Measurements from ENCODE around the gene SMPD2.

SMPD2 gene

DNA sequence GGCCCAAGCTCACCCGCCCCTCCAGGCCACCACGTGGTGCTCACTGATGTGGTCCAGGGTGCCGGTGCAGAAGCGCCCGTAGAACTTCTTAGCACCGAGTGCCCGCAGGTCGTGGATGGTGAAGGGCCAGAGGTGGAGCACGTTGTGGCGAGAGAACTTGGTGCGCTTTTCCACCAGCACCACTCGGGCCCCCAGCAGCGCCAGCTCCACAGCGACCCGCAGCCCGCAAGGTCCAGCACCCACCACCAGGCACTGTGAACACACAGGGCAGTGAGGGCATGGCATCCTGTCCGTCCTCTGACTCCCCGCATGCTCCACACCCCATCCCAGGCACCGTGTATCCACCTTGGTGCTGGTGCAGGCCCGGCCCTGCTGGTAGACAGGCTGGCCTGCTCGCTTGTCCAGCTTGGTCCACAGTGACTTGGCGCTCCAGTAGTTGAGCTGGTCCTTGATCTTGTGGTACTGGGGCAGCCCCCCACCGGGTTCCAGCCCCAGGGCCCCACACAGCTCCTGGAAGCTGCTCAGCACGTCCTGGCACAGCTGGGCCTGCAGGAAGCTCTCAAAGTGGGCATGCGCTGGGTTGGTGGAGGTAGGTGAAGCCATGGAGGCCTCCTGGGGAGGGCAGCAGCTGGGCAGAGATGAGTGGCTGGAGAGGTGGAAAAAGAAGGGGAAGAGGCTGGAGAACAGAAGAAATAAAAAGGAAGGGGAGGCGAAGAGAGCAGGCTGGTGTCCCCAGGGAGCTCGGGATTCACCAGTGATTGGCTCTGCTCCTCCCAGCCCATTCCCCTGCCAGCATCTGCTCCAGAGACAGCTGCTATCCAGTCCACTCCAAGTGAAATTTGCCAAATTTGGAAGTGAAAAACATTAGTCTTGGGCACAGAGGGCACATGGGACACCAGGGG lies 13.3 kb downstream of the SMPD2 start:
- peak overlapping the region; percentile 95 for H3K4me3 ChIP-seq (ENCODE audit: control insufficient read depth, low read depth, low read length)
- DNase-seq (ENCODE audit: low read depth): no peak
- TF ChIP-seq CTCF (IDR thresholded peaks at IDR 0.05; ENCODE audit: control insufficient read depth, insufficient read depth, low read depth, low read length, missing control alignments): no peak

DNA sequence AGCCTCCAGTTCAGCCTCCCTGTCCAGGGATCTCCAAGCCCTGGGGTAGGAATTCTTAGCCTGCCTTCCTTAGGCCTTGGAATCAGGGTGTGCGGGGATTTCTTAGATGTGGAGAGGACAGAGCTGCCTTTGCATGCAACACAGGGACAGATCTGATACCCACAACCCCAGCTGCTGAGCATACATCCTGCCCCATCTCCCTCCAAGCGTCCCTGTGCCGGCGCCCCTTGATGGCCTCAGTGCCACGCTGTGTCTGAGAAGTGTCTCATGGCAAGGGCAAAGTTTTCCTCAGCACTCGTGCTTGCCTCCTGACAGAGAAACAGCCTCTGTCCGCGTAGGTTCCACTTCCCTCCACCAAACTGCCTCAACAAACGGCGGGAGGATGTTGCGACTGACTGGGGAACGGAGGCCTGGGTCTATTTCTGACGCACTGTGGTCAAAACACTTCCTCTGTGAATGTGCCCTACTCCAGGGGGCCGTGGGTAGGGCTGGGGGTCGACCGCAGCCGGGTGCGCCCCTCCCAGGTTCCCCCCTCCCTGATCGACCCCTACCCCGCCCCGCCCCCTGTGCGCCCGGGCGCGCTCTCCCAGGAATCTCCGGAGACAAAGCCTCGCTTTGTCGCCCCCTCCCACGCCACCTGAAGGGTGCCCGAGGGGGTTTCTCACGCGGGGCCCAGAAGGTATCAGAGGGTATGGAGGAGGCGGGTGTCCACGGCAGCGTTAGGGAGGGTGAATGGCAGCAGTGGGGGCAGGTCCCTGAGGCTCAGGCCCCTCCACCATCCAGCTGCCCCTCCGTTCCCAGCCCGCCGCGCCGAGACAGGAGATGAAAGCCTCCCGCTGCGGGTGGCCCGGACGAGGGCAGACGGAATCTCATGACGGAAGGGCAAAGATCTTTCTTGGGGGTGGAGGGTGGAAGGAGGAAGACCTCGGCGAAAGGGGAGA lies 14.2 kb downstream of the SMPD2 start:
- peak overlapping the region; percentile 95 for H3K4me3 ChIP-seq (ENCODE audit: control insufficient read depth, low read depth, low read length)
- DNase-seq (ENCODE audit: low read depth): no peak
- TF ChIP-seq CTCF (IDR thresholded peaks at IDR 0.05; ENCODE audit: control insufficient read depth, insufficient read depth, low read depth, low read length, missing control alignments): no peak

- TF ChIP-seq CTCF (IDR thresholded peaks at IDR 0.05; ENCODE audit: control insufficient read depth, insufficient read depth, low read depth, low read length, missing control alignments): peak; percentile 15
- no peak for DNase-seq (ENCODE audit: low read depth)
- peak within 1 kb of the TSS; percentile 95 for H3K4me3 ChIP-seq (ENCODE audit: control insufficient read depth, low read depth, low read length)
These were observed 15.1 kb downstream of the SMPD2 start, which contains the start of gene MICAL1 for GRCh38 chr6:109455437-109456110. Gene MICAL1, minus strand, starts transcription at chr6:109455772. Its CDS starts 1,576 bp downstream, at chr6:109454196.

DNA sequence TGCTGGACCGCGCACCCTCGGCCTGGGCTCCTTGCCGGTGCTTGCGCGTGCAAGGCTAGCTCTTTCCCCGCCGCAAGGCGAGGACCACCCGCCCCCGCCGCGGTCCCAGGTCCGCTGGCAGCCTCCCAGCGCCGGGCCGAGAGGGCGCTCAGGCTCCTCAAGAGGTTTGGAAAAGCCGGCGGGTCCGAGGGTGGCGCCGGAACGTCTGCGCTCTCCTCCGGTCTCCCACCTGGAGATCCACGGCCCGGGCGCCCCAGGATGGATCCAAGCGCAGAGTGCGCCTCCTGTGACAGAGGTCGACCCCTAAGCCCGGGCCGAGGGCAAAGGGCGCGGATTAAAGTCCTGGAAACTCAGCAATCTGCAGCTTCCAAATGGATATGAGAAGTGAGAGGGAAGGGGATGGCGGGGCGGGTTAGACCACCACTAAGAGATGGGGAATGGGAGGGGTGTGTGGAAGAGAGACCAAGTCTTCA lies 15.6 kb downstream of the SMPD2 start:
- TF ChIP-seq CTCF (IDR thresholded peaks at IDR 0.05; ENCODE audit: control insufficient read depth, insufficient read depth, low read depth, low read length, missing control alignments): no peak
- no peak for DNase-seq (ENCODE audit: low read depth)

GRCh38 chr6:109456710-109457561 lies 16.4 kb downstream of the SMPD2 start:
- H3K4me3 ChIP-seq (ENCODE audit: control insufficient read depth, low read depth, low read length): peak overlapping the region; percentile 95
- DNase-seq (ENCODE audit: low read depth): peak; percentile 42
- no peak for TF ChIP-seq CTCF (IDR thresholded peaks at IDR 0.05; ENCODE audit: control insufficient read depth, insufficient read depth, low read depth, low read length, missing control alignments)

More for the DNA sequence above, 15.6 kb downstream of the SMPD2 start:
- H3K4me3 ChIP-seq (ENCODE audit: control insufficient read depth, low read depth, low read length): peak overlapping the region; percentile 95
